ENCODE measurements around the gene CWC15. TPM values are rescaled to one million over a fixed set of nuclear protein-coding genes. Genes with fewer than 3 reads are reported as not detected.

Gene CWC15
- total RNA-seq, 3 donors from 2014 or later, result 42.9 to 62.7 (median 47.9) TPM

DNA sequence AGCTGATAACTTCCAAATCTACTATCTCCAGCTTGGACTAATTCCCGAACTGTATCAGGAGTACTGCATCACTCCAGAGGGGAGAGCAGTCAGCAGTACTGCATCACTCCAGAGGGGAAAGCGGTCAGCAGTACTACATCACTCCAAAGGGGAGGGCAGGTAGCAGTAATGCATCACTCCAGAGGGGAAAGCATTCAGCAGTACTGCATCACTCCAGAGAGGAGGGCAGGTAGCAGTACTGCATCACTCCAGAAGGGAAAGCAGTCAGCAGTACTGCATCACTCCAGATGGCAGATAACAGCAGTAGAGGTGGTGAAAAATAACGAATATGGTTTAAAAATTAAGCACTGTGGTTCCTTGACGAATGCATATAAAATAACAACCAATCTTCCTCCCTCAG lies 8.4 kb downstream of the CWC15 start:
- TF ChIP-seq POLR2AphosphoS5 (IDR thresholded peaks at IDR 0.05), result no peak
- TF ChIP-seq, protein P1, sequence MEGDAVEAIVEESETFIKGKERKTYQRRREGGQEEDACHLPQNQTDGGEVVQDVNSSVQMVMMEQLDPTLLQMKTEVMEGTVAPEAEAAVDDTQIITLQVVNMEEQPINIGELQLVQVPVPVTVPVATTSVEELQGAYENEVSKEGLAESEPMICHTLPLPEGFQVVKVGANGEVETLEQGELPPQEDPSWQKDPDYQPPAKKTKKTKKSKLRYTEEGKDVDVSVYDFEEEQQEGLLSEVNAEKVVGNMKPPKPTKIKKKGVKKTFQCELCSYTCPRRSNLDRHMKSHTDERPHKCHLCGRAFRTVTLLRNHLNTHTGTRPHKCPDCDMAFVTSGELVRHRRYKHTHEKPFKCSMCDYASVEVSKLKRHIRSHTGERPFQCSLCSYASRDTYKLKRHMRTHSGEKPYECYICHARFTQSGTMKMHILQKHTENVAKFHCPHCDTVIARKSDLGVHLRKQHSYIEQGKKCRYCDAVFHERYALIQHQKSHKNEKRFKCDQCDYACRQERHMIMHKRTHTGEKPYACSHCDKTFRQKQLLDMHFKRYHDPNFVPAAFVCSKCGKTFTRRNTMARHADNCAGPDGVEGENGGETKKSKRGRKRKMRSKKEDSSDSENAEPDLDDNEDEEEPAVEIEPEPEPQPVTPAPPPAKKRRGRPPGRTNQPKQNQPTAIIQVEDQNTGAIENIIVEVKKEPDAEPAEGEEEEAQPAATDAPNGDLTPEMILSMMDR (IDR thresholded peaks at IDR 0.05), result no peak
- TF ChIP-seq POLR2A (IDR thresholded peaks at IDR 0.05), result no peak
- no peaks in the 10 kb centered on the region for H3K27me3 ChIP-seq
- intact Hi-C loops (cut with DNase I; ENCODE audit: low total_unique reads), result no loop called here
- no peaks in the 10 kb centered on the region for H3K9me3 ChIP-seq
- H3K36me3 ChIP-seq, result peaks cover 22% of the 10 kb centered on the region
- H3K27ac ChIP-seq, result no peak overlapping the region
- no peaks in the 10 kb centered on the region for H3K4me1 ChIP-seq
- DNase-seq (ENCODE audit: low spot score in 2 of 2), result no peak
- H3K4me3 ChIP-seq, result no peak overlapping the region

DNA sequence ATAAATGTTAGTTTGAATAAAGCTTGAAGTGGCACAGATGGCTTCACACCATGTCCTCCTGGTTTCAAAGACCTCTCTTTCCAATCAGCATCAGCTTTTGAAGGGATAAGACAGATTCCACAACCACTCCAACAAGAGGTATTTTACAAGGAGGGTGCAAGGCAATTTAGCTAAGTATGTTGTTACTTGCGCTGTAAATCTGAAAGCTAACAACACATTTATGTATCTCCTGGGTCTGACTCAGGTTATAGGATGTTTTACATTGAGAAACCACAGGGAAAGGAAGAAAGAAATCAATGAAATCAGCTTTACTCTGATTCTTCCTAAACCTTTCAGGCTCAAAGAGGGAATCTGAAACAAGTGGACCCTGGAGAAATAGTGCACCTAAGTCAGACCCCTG lies 12.1 kb downstream of the CWC15 start:
- H3K9me3 ChIP-seq, result no peaks in the 10 kb centered on the region
- intact Hi-C loops (cut with DNase I; ENCODE audit: low total_unique reads), result no loop called here
- TF ChIP-seq, protein P1 (IDR thresholded peaks at IDR 0.05), result no peak
- no peak for TF ChIP-seq POLR2AphosphoS5 (IDR thresholded peaks at IDR 0.05)
- no peak for TF ChIP-seq POLR2A (IDR thresholded peaks at IDR 0.05)
- no peaks in the 10 kb centered on the region for H3K4me1 ChIP-seq
- peaks cover 15% of the 10 kb centered on the region for H3K36me3 ChIP-seq
- H3K4me3 ChIP-seq, result no peak overlapping the region
- no peak overlapping the region for H3K27ac ChIP-seq
- no peaks in the 10 kb centered on the region for H3K27me3 ChIP-seq
- DNase-seq (ENCODE audit: low spot score in 2 of 2), result no peak

DNA sequence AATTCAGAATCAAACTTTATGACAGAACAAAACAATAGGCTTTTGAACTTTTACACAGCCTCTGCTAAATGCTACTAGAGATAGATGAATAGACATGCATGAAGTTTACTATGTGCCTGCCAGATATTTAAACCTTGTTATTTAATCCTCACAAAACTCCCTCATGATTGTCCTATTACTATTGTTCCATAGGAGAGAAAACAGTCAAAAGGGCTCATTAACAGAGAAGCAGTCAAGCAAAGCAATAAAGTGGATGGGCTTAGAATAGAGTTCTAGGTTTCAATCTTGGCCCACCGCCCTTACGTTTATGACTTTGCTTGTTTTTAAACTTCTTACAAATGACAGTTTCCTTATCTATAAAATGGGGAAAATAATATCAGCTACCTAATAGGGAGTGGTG lies 12.9 kb downstream of the CWC15 start:
- Histone ChIP-seq H3K36me3 (peaks cover 15% of the 10 kb centered on the region), H3K9me3 (no peaks in the 10 kb centered on the region)
- TF ChIP-seq POLR2AphosphoS5 (IDR thresholded peaks at IDR 0.05) (no peak), POLR2A (IDR thresholded peaks at IDR 0.05) (no peak)
- TF ChIP-seq, protein P1 (IDR thresholded peaks at IDR 0.05), result no peak

DNA sequence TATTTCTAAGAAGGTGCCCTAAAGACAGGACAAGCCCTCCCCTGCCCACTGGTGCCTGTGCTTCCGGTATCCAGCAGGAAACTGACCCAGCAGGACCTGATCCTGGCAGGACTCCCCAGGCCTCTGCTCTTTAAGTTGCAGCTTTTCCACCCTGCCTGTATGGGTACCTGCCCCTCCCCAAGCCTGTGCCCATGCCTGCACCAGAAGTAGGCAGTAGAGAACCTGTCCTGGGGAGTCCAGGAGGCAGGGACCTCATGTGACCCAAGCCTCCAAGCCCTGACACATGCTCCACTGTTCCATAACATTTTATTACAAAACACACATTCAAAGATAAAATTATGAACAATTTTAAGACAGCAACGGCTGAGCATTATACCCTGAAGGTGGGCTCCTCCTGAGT lies 14.2 kb downstream of the CWC15 start:
- no peak for TF ChIP-seq POLR2A (IDR thresholded peaks at IDR 0.05)
- no peak for TF ChIP-seq POLR2AphosphoS5 (IDR thresholded peaks at IDR 0.05)
- TF ChIP-seq, protein P1 (IDR thresholded peaks at IDR 0.05), result no peak

More for the DNA sequence above, 12.9 kb downstream of the CWC15 start:
- DNase-seq (ENCODE audit: low spot score in 2 of 2), result no peak
- H3K4me1 ChIP-seq, result no peaks in the 10 kb centered on the region
- H3K4me3 ChIP-seq, result no peak overlapping the region
- H3K27me3 ChIP-seq, result no peaks in the 10 kb centered on the region
- intact Hi-C loops (cut with DNase I; ENCODE audit: low total_unique reads), result no loop called here
- no peak overlapping the region for H3K27ac ChIP-seq

DNA sequence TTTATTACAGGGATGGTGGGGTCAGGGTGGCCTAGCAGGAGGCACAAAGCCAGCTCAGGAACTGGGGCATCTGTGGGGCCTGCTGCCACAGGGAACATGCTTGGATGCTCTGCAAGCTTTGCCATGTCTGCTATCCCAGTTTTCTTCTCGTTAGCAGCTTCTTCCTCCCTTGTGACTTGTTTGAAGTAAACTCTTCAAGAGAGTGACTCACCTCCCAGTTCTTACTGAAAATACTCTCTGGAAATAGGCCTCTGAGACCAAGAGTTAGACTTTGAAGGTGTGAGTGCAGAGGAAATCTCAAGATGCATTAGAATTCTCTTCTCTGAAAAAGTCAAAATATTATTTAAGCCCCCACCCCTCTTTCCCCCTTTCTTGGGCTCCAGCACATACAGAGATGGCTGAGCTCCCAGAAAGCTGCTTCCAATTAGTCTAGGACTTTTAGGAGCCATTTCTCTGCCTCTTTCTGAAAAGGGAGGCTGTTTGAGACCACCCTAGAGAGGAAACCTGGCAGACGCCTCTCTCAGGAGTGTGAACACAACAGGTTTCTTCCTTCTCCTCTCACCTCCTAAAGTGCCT lies 15.1 kb downstream of the CWC15 start:
- no peak for DNase-seq (ENCODE audit: low spot score in 2 of 2)
- H3K4me3 ChIP-seq, result no peak overlapping the region
- peak overlapping the region; percentile 16 to 26 for H3K27ac ChIP-seq
- H3K4me1 ChIP-seq, result no peaks in the 10 kb centered on the region
- TF ChIP-seq POLR2AphosphoS5 (IDR thresholded peaks at IDR 0.05) (no peak), POLR2A (IDR thresholded peaks at IDR 0.05) (no peak)
- TF ChIP-seq, protein P1 (IDR thresholded peaks at IDR 0.05), result no peak
- intact Hi-C loops (cut with DNase I; ENCODE audit: low total_unique reads), result no loop called here
- peaks cover under 1% of the 10 kb centered on the region for H3K36me3 ChIP-seq
- H3K27me3 ChIP-seq, result no peaks in the 10 kb centered on the region
- no peaks in the 10 kb centered on the region for H3K9me3 ChIP-seq

More for the DNA sequence above, 14.2 kb downstream of the CWC15 start:
- DNase-seq (ENCODE audit: low spot score in 2 of 2), result no peak
- intact Hi-C loops (cut with DNase I; ENCODE audit: low total_unique reads), result no loop called here
- no peak overlapping the region for H3K27ac ChIP-seq
- no peaks in the 10 kb centered on the region for H3K9me3 ChIP-seq
- H3K27me3 ChIP-seq, result no peaks in the 10 kb centered on the region
- H3K36me3 ChIP-seq, result peaks cover 7% of the 10 kb centered on the region
- no peaks in the 10 kb centered on the region for H3K4me1 ChIP-seq
- no peak overlapping the region for H3K4me3 ChIP-seq

Data from breast epithelium (tissue), 4 donors.